OCI-LY3 (cell line): ENCODE data around the gene LRRC8C.

Source experiments
- EZH2phosphoT487 ChIP-seq: fragments of 200-600 bp; shearing (Covaris generic); IDR thresholded peaks from 2 replicates; pipeline ENCODE4 v1.6.1; 2018; ENCODE audit warnings: antibody characterized with exemption, mixed run types, low read depth
- TF ChIP-seq, protein P1 (sequence below): fragments of 200-600, 300-600 bp; sonication (generic); IDR thresholded peaks from 2 replicates; pipeline ENCODE4 v1.5.1; 2014; ENCODE audit warnings: antibody characterized with exemption, low read length, low read depth

DNA sequence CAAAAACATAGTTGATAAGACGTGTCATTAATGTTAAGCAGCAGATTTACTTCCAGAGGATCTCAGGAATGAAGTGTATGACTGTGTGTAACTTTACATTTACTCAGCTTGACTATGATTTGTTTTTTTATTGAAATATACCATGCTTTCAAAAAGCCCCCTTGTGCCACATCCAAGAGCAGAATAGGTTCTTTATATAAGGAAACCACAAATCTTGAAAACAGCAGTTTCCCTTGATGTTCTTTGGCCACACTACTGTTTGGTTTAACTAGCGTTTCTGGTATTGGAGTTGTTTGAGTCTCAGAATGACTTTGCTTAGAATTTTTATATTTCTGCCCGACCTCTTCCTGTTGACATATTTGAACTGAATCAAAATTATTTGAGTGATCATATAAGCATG, 25.0 kb downstream of the LRRC8C start:
- TF ChIP-seq, protein P1, sequence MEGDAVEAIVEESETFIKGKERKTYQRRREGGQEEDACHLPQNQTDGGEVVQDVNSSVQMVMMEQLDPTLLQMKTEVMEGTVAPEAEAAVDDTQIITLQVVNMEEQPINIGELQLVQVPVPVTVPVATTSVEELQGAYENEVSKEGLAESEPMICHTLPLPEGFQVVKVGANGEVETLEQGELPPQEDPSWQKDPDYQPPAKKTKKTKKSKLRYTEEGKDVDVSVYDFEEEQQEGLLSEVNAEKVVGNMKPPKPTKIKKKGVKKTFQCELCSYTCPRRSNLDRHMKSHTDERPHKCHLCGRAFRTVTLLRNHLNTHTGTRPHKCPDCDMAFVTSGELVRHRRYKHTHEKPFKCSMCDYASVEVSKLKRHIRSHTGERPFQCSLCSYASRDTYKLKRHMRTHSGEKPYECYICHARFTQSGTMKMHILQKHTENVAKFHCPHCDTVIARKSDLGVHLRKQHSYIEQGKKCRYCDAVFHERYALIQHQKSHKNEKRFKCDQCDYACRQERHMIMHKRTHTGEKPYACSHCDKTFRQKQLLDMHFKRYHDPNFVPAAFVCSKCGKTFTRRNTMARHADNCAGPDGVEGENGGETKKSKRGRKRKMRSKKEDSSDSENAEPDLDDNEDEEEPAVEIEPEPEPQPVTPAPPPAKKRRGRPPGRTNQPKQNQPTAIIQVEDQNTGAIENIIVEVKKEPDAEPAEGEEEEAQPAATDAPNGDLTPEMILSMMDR, result no peak
- TF ChIP-seq EZH2phosphoT487, result no peak
